K562 (cell line): Measurements from ENCODE around the gene ATRNL1. TPM values are rescaled to one million over a fixed set of nuclear protein-coding genes. Genes with fewer than 3 reads are reported as not detected.

Experiments used
- ATAC-seq: fragments of 200-7000 bp; cut with Tn5 transposase; 3 replicates; pipeline ENCODE4 v1.9.1; 2020; ENCODE audit warnings: moderate library complexity
- BruUV-seq: library from RNA; stranded (reverse); fragments of 400-500 nt; replicated peaks from 2 replicates; lab custom pipeline; 2021; lab: Mats Ljungman, UMichigan
- CTCF ChIA-PET: fragments of 300-600 bp; formaldehyde crosslinking; extraction: SDS; loops from one replicate; lab custom pipeline; 2021; ENCODE audit warnings: low intra/inter-chr PET ratio; lab: Yijun Ruan, JAX
- POLR2A ChIA-PET: fragments of 300-600, 350-650 bp; sonication (Branson Sonifier 250); formaldehyde crosslinking; extraction: SDS; loops from one replicate; lab custom pipeline; 2021; ENCODE audit warnings: antibody characterized with exemption, inconsistent platforms; lab: Yijun Ruan, JAX
- DNase-seq, 4 experiments: peaks; one replicate each; pipeline versions ENCODE4 v3.0.0 to v3.0.0-alpha.2; 2011 to 2018; ENCODE audit warnings: low spot score in 3 of 4, mixed read lengths in 3 of 4; ENCODE audit errors: extremely low read depth in 1 of 4
- FAIRE-seq: peaks from 2 replicates; lab custom pipeline; 2011; peaks lifted over from hg19 to GRCh38; lab: Jason Lieb, UNC
- H2AFZ ChIP-seq: 2 replicates; pipeline ENCODE4 v1.6.0; 2011; ENCODE audit warnings: low read depth, low read length, control low read depth, inconsistent platforms
- H3K27ac ChIP-seq: fragments of 200-600 bp; 3 replicates; pipeline ENCODE4 v1.8.0; 2011; ENCODE audit warnings: low read depth, mild to moderate bottlenecking, control low read depth, inconsistent platforms, low read length, moderate library complexity, mixed read lengths; ENCODE audit errors: extremely low read depth
- H3K27me3 ChIP-seq, 2 experiments: fragments of 300-600 bp in 1 of 2; 2 replicates in 1 of 2; 3 replicates in 1 of 2; pipeline versions ENCODE4 v1.6.0 to v1.8.0; 2011; ENCODE audit warnings: inconsistent platforms in 2 of 2, low read length in 2 of 2, mild to moderate bottlenecking in 1 of 2, mixed read lengths in 1 of 2, moderate library complexity in 1 of 2; ENCODE audit not compliant: control insufficient read depth in 2 of 2, insufficient read depth in 2 of 2
- H3K36me3 ChIP-seq: fragments of 300-600 bp; 3 replicates; pipeline ENCODE4 v1.8.0; 2011; ENCODE audit warnings: mild to moderate bottlenecking, low read length, inconsistent platforms; ENCODE audit not compliant: control insufficient read depth, insufficient read depth
- H3K4me1 ChIP-seq, 2 experiments: fragments of 200-600 bp in 1 of 2; replicated peaks in 1 of 2; 2 replicates in 1 of 2; 3 replicates in 1 of 2; pipeline versions ENCODE4 v1.5.1 to v1.8.0; 2011; ENCODE audit warnings: inconsistent platforms in 2 of 2, low read length in 2 of 2, mild to moderate bottlenecking in 1 of 2, mixed read lengths in 1 of 2, moderate library complexity in 1 of 2; ENCODE audit not compliant: control insufficient read depth in 2 of 2, insufficient read depth in 2 of 2
- H3K4me2 ChIP-seq: 2 replicates; pipeline ENCODE4 v1.6.1; 2011; ENCODE audit warnings: low read length, control low read depth, inconsistent platforms, mixed read lengths; ENCODE audit not compliant: insufficient read depth
- H3K4me3 ChIP-seq: fragments of 200-600 bp; sonication (generic), shearing (Covaris generic); 2 replicates; pipeline ENCODE4 v1.5.1; 2016; ENCODE audit warnings: control low read depth, inconsistent platforms
- H3K79me2 ChIP-seq: fragments of 200-600 bp; 3 replicates; pipeline ENCODE4 v1.8.0; 2011; ENCODE audit warnings: low read length, inconsistent platforms; ENCODE audit not compliant: control insufficient read depth, insufficient read depth
- H3K9ac ChIP-seq, 2 experiments: 2 replicates each; pipeline versions ENCODE4 v1.6.0 to v1.6.1; 2011; ENCODE audit warnings: low read depth in 2 of 2, low read length in 2 of 2, control low read depth in 1 of 2, inconsistent platforms in 1 of 2, mild to moderate bottlenecking in 1 of 2, mixed read lengths in 1 of 2; ENCODE audit not compliant: insufficient read depth in 1 of 2
- H3K9me1 ChIP-seq: one replicate; pipeline ENCODE4 v1.6.0; 2011; ENCODE audit warnings: inconsistent platforms, mild to moderate bottlenecking, low read length, moderate library complexity; ENCODE audit not compliant: control insufficient read depth, insufficient read depth
- H3K9me3 ChIP-seq: replicated peaks from 2 replicates; pipeline ENCODE4 v1.5.1; 2011; ENCODE audit warnings: low read depth, low read length, inconsistent platforms; ENCODE audit not compliant: control insufficient read depth, insufficient read depth
- H4K20me1 ChIP-seq: replicated peaks from 2 replicates; pipeline ENCODE4 v1.6.1; 2011; ENCODE audit warnings: low read length, inconsistent platforms, mixed read lengths; ENCODE audit not compliant: control insufficient read depth, insufficient read depth
- ASH1L ChIP-seq: fragments of 450-650 bp; IDR thresholded peaks from 2 replicates; pipeline ENCODE4 v1.6.1; 2018; ENCODE audit warnings: borderline replicate concordance, mild to moderate bottlenecking, low read depth; ENCODE audit not compliant: partially characterized antibody
- CEBPB ChIP-seq: fragments of 450-650 bp; IDR thresholded peaks from 2 replicates; pipeline ENCODE4 v1.6.1; 2016; ENCODE audit warnings: missing genetic modification characterization, missing compliant biosample characterization
- CHD2 ChIP-seq: IDR thresholded peaks from 2 replicates; pipeline ENCODE4 v1.6.1; 2011; ENCODE audit warnings: low read depth, low read length
- FOXJ3 ChIP-seq: sonication (generic); formaldehyde crosslinking; IDR thresholded peaks from 2 replicates; pipeline ENCODE4 v1.4.0; 2020; ENCODE audit warnings: mild to moderate bottlenecking, missing genetic modification reagents
- HIVEP1 ChIP-seq: fragments of 250-450 bp; sonication (Bioruptor Pico); IDR thresholded peaks from 2 replicates; pipeline ENCODE4 v1.4.0; 2020; ENCODE audit warnings: mild to moderate bottlenecking
- MED1 ChIP-seq: sonication (generic); formaldehyde crosslinking; IDR thresholded peaks from 2 replicates; pipeline ENCODE4 v1.8.1; 2023; ENCODE audit warnings: missing genetic modification reagents, borderline replicate concordance
- MXD1 ChIP-seq: fragments of 250-450 bp; sonication (Bioruptor Pico); IDR thresholded peaks from 2 replicates; pipeline ENCODE4 v1.8.0; 2021; ENCODE audit warnings: borderline replicate concordance, mild to moderate bottlenecking, moderate library complexity; ENCODE audit not compliant: poor library complexity, severe bottlenecking
- MYNN ChIP-seq, 2 experiments: sonication (generic); formaldehyde crosslinking in 1 of 2; IDR thresholded peaks; 2 replicates each; pipeline versions ENCODE4 v1.5.0 to v1.6.1; 2016 to 2020; ENCODE audit warnings: antibody characterized with exemption in 1 of 2, missing genetic modification reagents in 1 of 2
- NFATC3 ChIP-seq: fragments of 450-650 bp; IDR thresholded peaks from 2 replicates; pipeline ENCODE4 v1.6.1; 2017; ENCODE audit warnings: mild to moderate bottlenecking
- NFIX ChIP-seq: fragments of 250-450 bp; sonication (Bioruptor Pico); IDR thresholded peaks from 2 replicates; pipeline ENCODE4 v1.4.0; 2020; ENCODE audit warnings: low read depth, mild to moderate bottlenecking, moderate library complexity
- NRF1 ChIP-seq, 2 experiments: fragments of 450-650 bp; IDR thresholded peaks in 1 of 2; conservative IDR thresholded peaks in 1 of 2; 2 replicates each; pipeline ENCODE4 v1.6.1; 2014; ENCODE audit warnings: mild to moderate bottlenecking in 2 of 2
- SETDB1 ChIP-seq: IDR thresholded peaks from one replicate; pipeline ENCODE4 v1.6.1; 2012; ENCODE audit warnings: low read length, control low read depth, inconsistent platforms
- SIX5 ChIP-seq, 2 experiments: IDR thresholded peaks; 2 replicates each; pipeline ENCODE4 v1.6.1; 2011; ENCODE audit warnings: low read length in 2 of 2, borderline replicate concordance in 1 of 2, low read depth in 1 of 2, mild to moderate bottlenecking in 1 of 2, moderate library complexity in 1 of 2; ENCODE audit not compliant: insufficient read depth in 1 of 2
- TCF7 ChIP-seq: sonication (generic); IDR thresholded peaks from 2 replicates; pipeline ENCODE4 v1.6.1; 2016; ENCODE audit warnings: antibody characterized with exemption, borderline replicate concordance
- TCFL5 ChIP-seq: fragments of 250-450 bp; sonication (Bioruptor Pico); conservative IDR thresholded peaks from 2 replicates; pipeline ENCODE4 v1.6.1; 2021; ENCODE audit warnings: mild to moderate bottlenecking, moderate library complexity, matching md5 sums
- USF2 ChIP-seq: sonication (generic); formaldehyde crosslinking; IDR thresholded peaks from 2 replicates; pipeline ENCODE4 v1.5.0; 2020; ENCODE audit warnings: missing genetic modification reagents
- ZBTB43 ChIP-seq: sonication (generic); formaldehyde crosslinking; IDR thresholded peaks from 2 replicates; pipeline ENCODE4 v1.8.0; 2023; ENCODE audit warnings: mild to moderate bottlenecking, missing genetic modification reagents
- ZNF282 ChIP-seq: sonication (generic); formaldehyde crosslinking; IDR thresholded peaks from 2 replicates; pipeline ENCODE4 v1.8.1; 2023; ENCODE audit warnings: missing genetic modification reagents
- ZNF512 ChIP-seq: IDR thresholded peaks from 2 replicates; pipeline ENCODE4 v1.6.1; 2016; ENCODE audit warnings: missing genetic modification characterization, missing compliant biosample characterization
- ZNF780A ChIP-seq: fragments of 250-450 bp; sonication (Bioruptor Pico); IDR thresholded peaks from 2 replicates; pipeline ENCODE4 v1.5.0; 2021; ENCODE audit warnings: mild to moderate bottlenecking
- WGBS: fragments of 100-300 bp; shearing (Covaris generic); methylation state at CpG from one replicate; pipeline ENCODE4 v1.1.6; 2016; ENCODE audit warnings: low coverage, mixed read lengths; ENCODE audit not compliant: insufficient coverage; ENCODE audit errors: missing lambda C conversion rate; 5-methylcytosine and 5-hydroxymethylcytosine counted together
- in situ Hi-C: fragments of 300-500 bp; cut with MboI; formaldehyde crosslinking; loops from 4 replicates; pipeline ENCODE4 v1.15.0; 2018; ENCODE audit warnings: inconsistent platforms, mixed read lengths
- intact Hi-C: fragments of 100-400 bp; cut with micrococcal nuclease; formaldehyde crosslinking; loops from 2 replicates; pipeline ENCODE4 v1.14.2; 2022
- polyA plus RNA-seq, 8 experiments: library from polyadenylated mRNA; depleted of rRNA in 4 of 8; stranded (reverse) in 5 of 8; unstranded in 3 of 8; fragments of >200 nt; fragmentation: Nextera tagmentation in 2 of 8; fragmentation: Illumina TruSeq in 1 of 8; extraction: Ambion mirVana in 2 of 8; extraction: Trizol in 1 of 8; gene quantifications; 2 replicates each; pipeline versions ENCODE4 v1.2.1 to v1.2.3, GENCODE V29; 2011 to 2014; ENCODE audit warnings: inconsistent platforms in 1 of 8, missing spikeins in 1 of 8
- total RNA-seq, 7 experiments: library from RNA; depleted of rRNA in 6 of 7; stranded (reverse); fragments of >200 nt in 6 of 7; fragmentation: Illumina TruSeq in 2 of 7; extraction: Trizol in 2 of 7; gene quantifications; 2 replicates each; pipeline versions ENCODE4 v1.2.1 to v1.2.3, GENCODE V29; 2011 to 2021; ENCODE audit warnings: low replicate concordance in 1 of 7

ATRNL1 gene
- total and polyA plus RNA-seq, 9 of the 15 experiments (the other 6 are each of a cell fraction or from before 2014, with no cell fraction given) = 0.18 TPM; not detected in 8

GRCh38 chr10:115826396-115826795, 733.2 kb downstream of the ATRNL1 start:
- DNase-seq (no peak), ATAC-seq (no peak), FAIRE-seq (no peak)
- no peak overlapping the region for H2AFZ ChIP-seq
- H3K27ac ChIP-seq = no peak overlapping the region
- intact Hi-C loops (no loop called here), in situ Hi-C loops (no loop called here)
- H3K4me3 ChIP-seq = no peak overlapping the region
- no peak overlapping the region for H3K9ac ChIP-seq
- H3K9me1 ChIP-seq = no peaks in the 10 kb centered on the region
- H3K4me1 ChIP-seq = no peaks in the 10 kb centered on the region
- H3K4me2 ChIP-seq = no peak overlapping the region
- H3K9me3 ChIP-seq = no peaks in the 10 kb centered on the region
- WGBS = 0% methylated on average over 5 of the region's 9 CpGs
- BruUV-seq = no TSS peak
- H3K79me2 ChIP-seq = no peaks in the 10 kb centered on the region
- H3K27me3 ChIP-seq = no peaks in the 10 kb centered on the region
- POLR2A ChIA-PET = no interaction called here
- H3K36me3 ChIP-seq = no peaks in the 10 kb centered on the region
- TF ChIP-seq SETDB1 (no peak), FOXJ3 (CRISPR knock-in tag) (no peak), CEBPB (tag) (no peak), HIVEP1 (CRISPR knock-in tag) (no peak), USF2 (CRISPR knock-in tag) (no peak), TCF7 (no peak), CHD2 (no peak), ZNF780A (no peak), TCFL5 (no peak), MXD1 (CRISPR knock-in tag) (no peak), SIX5 (IDR thresholded peaks at IDR 0.05; ENCODE audit: borderline replicate concordance in 1 of 2, insufficient read depth in 1 of 2, low read depth in 1 of 2, low read length in 2 of 2) (no peak), MYNN (IDR thresholded peaks at IDR 0.05) (no peak), MYNN (CRISPR knock-in tag; IDR thresholded peaks at IDR 0.05) (no peak), MED1 (CRISPR knock-in tag) (no peak), ZNF282 (CRISPR knock-in tag) (no peak), ASH1L (no peak), NFIX (CRISPR knock-in tag) (no peak), ZBTB43 (no peak), NRF1 (conservative IDR thresholded peaks at IDR 0.05 in 1 of 2, IDR thresholded peaks at IDR 0.05 in 1 of 2) (no peak), ZNF512 (no peak), NFATC3 (no peak)
- CTCF ChIA-PET = no interaction called here
- H4K20me1 ChIP-seq = no peaks in the 10 kb centered on the region
